ENCODE results near the gene SULT1A2. TPM values are rescaled to one million over a fixed set of nuclear protein-coding genes. Genes with fewer than 3 reads are reported as not detected.
"Not testable (repeated sequence)": the region's sequence is repeated elsewhere in the genome, so short reads cannot be mapped to it uniquely, and the experiment has no call there.

Gene SULT1A2
- total RNA-seq, 4 donors from 2014 or later: 2.4 to 11.8 (median 6.1) TPM; not detected in 1

DNA sequence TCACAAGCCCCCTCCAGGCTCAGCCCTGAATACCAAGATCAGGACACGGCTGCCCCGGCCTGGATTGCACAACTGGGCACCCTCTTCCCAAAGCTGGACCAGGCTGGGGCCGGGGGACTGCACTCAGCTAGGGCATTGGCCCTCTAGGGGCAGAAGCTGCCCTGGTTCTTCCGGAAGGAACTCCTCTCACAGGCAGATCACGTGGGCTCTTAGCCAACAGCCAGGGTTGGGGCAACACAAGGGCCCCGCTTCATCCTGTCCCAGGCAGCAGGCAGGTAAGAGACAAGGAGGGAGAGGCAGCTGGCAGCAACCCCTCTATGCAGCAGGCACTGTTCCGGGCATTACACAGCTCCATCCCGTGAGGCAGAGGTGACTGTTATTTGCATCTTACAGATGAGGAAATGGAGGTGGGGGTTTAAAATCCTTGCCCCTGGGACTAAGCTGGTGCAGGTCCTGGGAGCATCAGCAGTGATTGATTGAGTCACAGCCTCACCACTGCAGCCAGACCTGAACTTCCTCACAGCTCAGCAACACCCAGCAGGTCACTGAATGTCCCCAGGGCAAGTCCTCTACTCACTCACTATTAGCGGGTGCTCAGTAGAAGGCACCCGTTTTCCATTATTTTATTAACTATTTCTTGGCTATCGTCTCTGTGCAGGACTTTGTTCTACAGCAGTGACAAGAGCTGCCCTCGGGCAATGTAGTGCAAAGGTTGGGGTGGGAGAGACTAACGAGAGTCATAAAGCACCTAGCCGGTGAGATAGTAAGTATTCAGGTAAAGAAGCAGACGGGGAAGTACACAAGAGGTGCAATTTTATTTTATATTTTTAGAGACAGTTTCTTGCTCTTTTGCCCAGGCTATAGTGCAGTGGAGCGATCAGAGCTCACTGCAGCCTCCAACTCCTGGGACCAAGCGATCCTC, 15.8 kb upstream of the SULT1A2 start:
- not testable (repeated sequence) for H3K27me3 ChIP-seq; DNase-seq (ENCODE audit: low spot score in 2 of 2); H3K27ac ChIP-seq; H3K9me3 ChIP-seq; H3K4me3 ChIP-seq; H3K36me3 ChIP-seq
- no CpG with 5 or more reads among the region's 17 CpGs for WGBS, 2 donors
- H3K4me1 ChIP-seq: peaks cover 0 to 22% (median 3%) of the 10 kb centered on the region in 4 donors

- no peaks in the 10 kb centered on the region for H3K27me3 ChIP-seq
- H3K4me3 ChIP-seq: no peak overlapping the region
- DNase-seq (ENCODE audit: low spot score in 2 of 2): no peak
- H3K27ac ChIP-seq: peak overlapping the region in 2 of 4 donors; percentile 35 to 73
- 73 to 76% methylated on average over 10 of the region's 10 CpGs for WGBS, 2 donors
- H3K36me3 ChIP-seq: peaks cover 0 to 26% (median 0%) of the 10 kb centered on the region in 3 donors
- no peaks in the 10 kb centered on the region for H3K9me3 ChIP-seq
- TF ChIP-seq POLR2A (IDR thresholded peaks at IDR 0.05) (no peak), EP300 (IDR thresholded peaks at IDR 0.05) (no peak), CTCF (IDR thresholded peaks at IDR 0.05) (no peak)
- H3K4me1 ChIP-seq: peaks cover 0 to 22% (median 3%) of the 10 kb centered on the region in 4 donors
Measured at GRCh38 chr16:28610595-28611191, 13.8 kb upstream of the SULT1A2 start.

GRCh38 chr16:28609631-28610594, 13.1 kb upstream of the SULT1A2 start, which contains the start of gene SULT1A1:
SULT1A1 (minus strand) TSS chr16:28610044; CDS start chr16:28608855, 1,189 bp downstream.
- H3K27ac ChIP-seq: peak within 1 kb of the TSS in 2 of 4 donors; percentile 73 to 75

DNA sequence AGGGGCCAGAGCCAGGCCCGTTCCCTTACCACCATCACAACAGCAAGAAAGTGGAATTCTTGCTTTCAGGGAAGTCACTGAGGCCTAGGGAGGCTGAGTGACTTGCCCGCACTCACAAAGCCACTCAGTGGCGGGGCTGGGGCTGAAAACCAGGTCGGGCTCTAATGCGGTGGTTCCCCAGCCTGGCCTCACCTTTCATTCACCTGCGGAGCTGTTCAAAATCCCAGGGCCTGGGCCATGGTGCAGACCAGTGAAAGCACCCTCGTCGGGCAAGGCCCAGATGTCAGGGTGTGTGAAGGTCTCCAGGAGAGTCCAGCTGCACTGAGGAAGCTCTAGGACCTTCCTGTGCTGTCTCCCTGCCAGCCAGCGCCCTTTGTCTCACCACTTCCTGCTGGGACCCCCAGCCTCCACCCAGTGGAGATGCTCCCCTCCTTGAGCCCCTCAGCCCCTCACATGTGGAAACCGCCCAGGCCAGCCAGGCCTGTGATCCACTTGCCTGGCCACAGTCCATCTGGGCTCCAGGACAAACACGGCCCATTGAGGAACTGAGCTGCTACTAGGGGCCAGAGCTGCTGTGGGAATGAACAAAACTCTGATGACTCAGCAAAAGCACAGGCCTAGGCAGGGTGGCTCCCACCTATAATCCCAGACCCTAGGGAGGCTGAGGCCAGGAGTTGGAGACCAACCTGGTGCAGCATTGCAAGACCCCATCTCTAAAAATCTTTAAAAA, 12.2 kb upstream of the SULT1A2 start:
- peak overlapping the region in 2 of 4 donors; percentile 73 to 75 for H3K27ac ChIP-seq

More at GRCh38 chr16:28609631-28610594, 13.1 kb upstream of the SULT1A2 start, which contains the start of gene SULT1A1:
- TF ChIP-seq POLR2A (IDR thresholded peaks at IDR 0.05) (no peak), CTCF (IDR thresholded peaks at IDR 0.05) (no peak), EP300 (IDR thresholded peaks at IDR 0.05) (no peak)
- Histone ChIP-seq H3K4me3 (peak within 1 kb of the TSS; percentile 22 to 53 (median 25)), H3K36me3 (peaks cover 0 to 34% (median 0%) of the 10 kb centered on the region in 3 donors), H3K27me3 (no peaks in the 10 kb centered on the region), H3K4me1 (peaks cover 0 to 22% (median 3%) of the 10 kb centered on the region in 4 donors), H3K9me3 (no peaks in the 10 kb centered on the region)
- WGBS, 2 donors: 19 to 33% methylated on average over 11 of the region's 11 CpGs
- peak in 1 of 2 donors; percentile 46 for DNase-seq (ENCODE audit: low spot score in 2 of 2)

DNA sequence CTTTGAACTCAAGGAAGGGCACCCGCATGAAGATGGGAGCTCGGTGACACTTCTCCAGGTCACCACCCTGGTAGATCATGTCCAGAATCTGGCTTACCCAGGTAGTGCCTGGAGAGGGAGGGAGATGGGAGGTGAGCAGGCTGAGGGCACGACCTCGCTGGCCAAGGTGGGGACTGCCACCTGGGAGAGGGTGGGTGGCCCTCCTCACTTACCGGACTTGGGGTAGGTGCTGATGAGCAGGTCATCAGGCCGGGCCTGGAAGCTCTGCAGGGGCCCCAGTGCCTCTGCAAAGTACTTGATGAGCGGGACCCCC, 11.6 kb upstream of the SULT1A2 start:
- peak in 1 of 2 donors; percentile 2 for DNase-seq (ENCODE audit: low spot score in 2 of 2)
- WGBS, 2 donors: 94 to 96% methylated on average over 6 to 7 of the region's 7 CpGs
- not testable (repeated sequence) for H3K9me3 ChIP-seq, H3K4me3 ChIP-seq, H3K27ac ChIP-seq
- Histone ChIP-seq H3K4me1 (peaks cover 0 to 22% (median 3%) of the 10 kb centered on the region in 4 donors), H3K27me3 (peaks cover 0 to 10% of the 10 kb centered on the region in 2 donors), H3K36me3 (peaks cover 0 to 49% (median 0%) of the 10 kb centered on the region in 3 donors)

More for the DNA sequence above, 12.2 kb upstream of the SULT1A2 start:
- Histone ChIP-seq H3K4me3 (peak overlapping the region; percentile 22 to 53 (median 25)), H3K36me3 (peaks cover 0 to 43% (median 0%) of the 10 kb centered on the region in 3 donors), H3K4me1 (peaks cover 0 to 22% (median 3%) of the 10 kb centered on the region in 4 donors)
- 70 to 71% methylated on average over 8 to 11 of the region's 11 CpGs for WGBS, 2 donors
- not testable (repeated sequence) for H3K9me3 ChIP-seq, H3K27me3 ChIP-seq
- peak in 1 of 2 donors; percentile 3 for DNase-seq (ENCODE audit: low spot score in 2 of 2)

- WGBS, 2 donors: 92 to 94% methylated on average over 10 of the region's 10 CpGs
- Histone ChIP-seq H3K36me3 (peaks cover 0 to 51% (median 0%) of the 10 kb centered on the region in 3 donors), H3K27me3 (peaks cover 0 to 15% of the 10 kb centered on the region in 2 donors), H3K4me1 (peaks cover 0 to 22% (median 3%) of the 10 kb centered on the region in 4 donors)
- not testable (repeated sequence) for DNase-seq (ENCODE audit: low spot score in 2 of 2); H3K27ac ChIP-seq; H3K9me3 ChIP-seq; H3K4me3 ChIP-seq
Measured at GRCh38 chr16:28607681-28608495, 11.0 kb upstream of the SULT1A2 start.

All from tibial nerve (tissue), 4 donors.